HCEC 1CT (cell line): Measurements from ENCODE around the gene PEDS1.
"Not testable (repeated sequence)": the region's sequence is repeated elsewhere in the genome, so short reads cannot be mapped to it uniquely, and the experiment has no call there.

Experiments
- DNase-seq: peaks from one replicate; pipeline ENCODE4 v3.0.0-alpha.2; 2017

PEDS1 gene

DNA sequence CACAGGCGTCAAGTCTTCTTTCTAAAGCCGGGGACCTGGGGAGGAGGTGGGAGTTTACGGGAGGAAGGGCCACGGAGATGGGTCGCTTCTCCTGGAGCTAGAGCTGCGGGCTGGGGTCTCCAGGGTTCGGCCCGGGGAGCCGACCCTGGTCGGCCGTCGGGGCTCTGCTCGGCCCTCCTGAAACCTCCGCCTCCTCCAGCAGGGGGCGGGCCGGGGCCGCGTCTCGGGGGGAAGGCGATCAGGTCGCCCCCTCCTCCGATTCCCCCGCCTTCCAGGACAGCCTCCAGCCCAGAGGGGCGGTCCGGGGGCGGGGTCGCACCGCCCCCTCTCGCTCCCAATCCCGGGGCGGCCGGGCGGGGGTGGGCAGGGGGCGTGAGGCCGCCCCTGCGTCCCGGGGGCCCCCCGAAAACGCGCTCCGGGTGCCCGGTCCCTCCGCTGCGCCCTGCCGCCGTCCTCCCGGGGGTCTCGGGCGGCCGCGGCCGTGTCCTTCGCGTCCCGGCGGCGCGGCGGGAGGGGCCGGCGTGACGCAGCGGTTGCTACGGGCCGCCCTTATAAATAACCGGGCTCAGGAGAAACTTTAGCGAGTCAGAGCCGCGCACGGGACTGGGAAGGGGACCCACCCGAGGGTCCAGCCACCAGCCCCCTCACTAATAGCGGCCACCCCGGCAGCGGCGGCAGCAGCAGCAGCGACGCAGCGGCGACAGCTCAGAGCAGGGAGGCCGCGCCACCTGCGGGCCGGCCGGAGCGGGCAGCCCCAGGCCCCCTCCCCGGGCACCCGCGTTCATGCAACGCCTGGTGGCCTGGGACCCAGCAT lies 36.9 kb upstream of the PEDS1 start, which contains the start of gene CEBPB:
Gene CEBPB (plus strand): TSS at position 580 of the 814 bp plus-strand sequence. CDS start 204 bp downstream, at position 784.
- DNase-seq: peak; percentile 90

DNA sequence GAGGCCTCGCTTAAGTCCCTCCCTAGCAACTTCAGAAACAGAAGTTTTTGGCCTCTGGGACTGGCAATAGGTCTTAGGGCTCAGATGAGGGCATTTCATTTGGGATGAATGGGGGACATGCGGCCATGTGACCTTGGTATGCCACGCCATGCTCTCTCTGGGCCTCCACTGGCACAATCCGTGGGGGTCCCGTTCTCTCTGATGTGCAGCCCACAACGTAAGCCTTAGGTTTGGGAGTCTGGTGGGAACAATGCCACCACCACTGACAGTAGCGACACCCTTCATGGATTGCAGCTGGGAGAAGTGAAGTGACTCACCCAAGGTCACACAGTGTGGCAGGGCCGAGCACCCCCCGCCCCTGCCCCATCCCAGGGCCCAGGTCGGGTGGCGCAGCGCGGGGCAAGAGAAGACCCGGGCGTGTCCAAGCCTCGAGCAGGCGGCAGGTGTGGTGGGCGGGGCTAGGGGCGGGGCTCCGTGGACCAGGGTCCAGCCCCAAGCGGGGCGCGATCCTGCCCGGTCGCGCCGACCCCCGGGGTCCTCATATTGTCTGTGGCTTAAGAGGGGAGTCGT lies 36.2 kb upstream of the PEDS1 start:
- DNase-seq: no peak

DNA sequence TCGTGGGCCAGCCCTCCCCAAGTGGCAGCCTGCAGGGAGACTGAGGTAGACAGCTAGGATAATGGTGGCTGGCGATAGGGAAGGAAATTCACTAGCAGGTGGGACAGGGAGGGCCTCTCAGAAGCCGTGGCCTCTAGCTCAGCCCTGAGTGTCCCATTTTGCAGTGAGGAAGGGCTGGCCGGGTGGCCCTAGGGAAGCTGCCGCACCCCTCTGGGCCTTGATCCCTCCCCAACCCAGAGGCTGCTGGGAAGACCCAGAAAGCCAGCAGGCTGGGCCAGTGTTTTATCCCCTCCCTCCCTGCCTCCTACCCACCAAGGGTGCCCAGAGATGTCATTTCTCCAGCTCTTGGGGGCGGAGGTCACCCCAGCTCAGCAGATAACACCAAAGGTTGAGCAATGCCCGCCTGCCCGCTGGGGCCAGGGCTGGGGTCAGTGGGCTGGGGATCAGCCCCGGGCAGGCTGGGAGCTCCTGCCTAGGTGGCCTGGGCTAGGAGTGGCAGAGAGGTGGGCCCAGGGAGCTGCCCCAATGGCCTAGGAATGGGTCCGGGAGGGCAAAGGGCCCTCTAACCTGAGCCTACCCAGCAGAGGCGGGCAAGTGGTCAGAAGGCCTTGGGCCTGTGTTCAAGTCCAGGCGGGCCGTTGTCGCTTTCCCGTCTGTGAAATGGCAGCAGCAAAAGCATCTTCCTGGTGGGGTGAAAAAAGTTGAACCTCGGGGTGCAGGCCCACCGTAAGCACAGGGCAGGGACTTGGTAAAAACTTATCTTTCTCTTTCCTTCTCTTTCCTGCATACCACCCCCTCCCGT lies 35.6 kb upstream of the PEDS1 start:
- DNase-seq: no peak

DNA sequence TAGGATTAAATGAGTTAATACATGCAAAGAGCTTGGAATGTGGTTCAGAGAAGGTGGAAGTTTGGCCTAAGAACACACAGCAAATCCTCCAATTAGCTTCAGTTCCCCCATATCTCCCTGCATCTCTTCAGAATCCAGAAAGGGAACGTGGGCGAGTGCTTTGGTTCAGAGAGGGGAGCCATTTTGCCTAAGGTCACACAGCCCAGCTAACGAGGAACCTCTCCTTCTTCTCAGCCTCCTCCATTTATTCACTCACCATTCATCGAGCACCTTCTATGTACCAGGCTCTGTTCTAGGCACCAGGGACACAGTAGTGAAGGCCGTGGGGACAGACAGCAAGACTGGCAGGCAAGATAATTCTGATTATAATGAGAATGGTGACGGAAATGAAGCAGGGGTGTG lies 34.8 kb upstream of the PEDS1 start:
- no peak for DNase-seq

DNA sequence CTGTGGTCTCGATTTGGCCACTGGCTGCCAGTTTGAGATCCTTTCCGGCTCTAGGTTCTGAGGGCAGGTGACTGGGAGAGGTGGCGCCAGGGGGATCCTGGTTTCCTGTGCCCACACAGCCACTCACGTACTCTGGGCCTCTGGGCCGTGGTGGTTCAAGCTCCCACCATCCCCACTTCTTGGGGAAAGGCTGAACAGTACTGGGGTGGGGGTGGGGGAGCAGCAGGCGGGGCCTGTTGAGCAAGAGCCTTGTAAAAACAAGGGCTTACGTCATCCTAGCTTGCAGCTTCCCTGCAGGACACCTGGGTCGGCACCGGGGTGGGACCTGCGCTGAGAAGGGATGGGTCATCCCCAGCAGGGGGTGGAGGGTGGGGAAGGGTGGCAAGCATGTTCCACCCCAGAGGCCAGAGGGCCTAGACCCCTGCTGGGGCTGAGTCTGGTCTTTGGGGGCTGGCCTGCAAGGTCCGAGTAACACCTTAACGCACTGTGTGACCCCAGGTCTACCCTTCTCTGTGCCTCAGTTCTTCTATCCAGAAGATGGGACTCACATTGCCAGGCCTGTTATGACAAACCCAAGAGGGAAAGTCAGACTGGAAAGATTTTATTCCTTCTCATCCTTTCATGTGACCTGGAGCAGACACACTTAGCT lies 34.0 kb upstream of the PEDS1 start:
- DNase-seq: peak; percentile 48

DNA sequence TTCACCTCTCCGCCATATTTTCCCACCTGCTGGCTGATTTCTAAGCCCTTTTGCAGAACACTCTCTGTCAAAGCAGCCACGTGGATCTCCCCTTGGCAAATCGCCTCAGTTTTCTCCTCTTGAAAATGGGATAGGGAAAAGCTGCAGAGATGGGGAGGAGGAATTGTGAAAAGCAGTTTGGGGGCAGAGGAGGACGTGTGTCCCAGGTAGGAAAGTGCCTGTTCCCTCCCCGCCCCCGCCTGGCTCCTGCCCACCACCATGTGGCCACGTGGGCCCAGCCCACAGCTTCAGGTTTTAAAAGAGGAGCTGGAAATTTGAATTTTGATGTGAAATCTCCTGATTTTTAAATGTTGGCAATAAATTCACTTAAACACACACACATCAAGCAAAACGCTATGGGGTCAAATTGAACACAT lies 33.5 kb upstream of the PEDS1 start:
- no peak for DNase-seq

DNA sequence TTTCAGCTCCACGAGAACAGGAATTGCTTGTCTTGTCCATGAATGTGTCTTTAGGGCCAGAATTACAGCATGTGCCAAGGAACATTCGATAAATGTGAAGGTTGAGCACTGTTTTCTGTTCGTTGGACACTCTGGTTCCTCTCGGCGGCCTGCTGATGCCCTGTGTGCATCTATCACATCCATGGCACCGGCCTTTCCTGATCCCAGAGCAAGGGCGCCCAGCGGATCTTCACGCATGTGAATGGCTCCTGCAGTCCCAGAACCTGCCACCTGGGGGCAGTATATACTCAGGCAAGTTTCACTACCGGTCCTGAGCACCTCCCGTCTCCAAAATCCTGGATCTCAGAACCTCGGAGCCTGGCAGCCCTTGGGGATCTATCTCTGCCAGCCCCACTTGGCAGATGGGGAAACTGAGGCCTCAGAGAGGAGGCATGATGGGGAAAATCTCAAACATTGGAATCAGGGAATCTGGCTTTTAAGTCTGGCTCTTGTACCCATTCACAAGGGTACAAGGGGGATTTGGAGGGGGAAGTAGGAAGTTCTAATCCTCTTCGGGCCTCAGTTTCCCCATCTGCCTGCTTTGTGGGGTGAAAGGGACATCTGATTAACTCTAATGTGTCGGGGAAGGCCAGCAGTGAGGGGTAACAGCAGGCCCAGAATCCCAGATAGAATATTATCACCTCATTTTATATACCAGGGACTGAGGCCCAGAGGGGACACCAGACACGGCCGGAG lies 32.8 kb upstream of the PEDS1 start:
- DNase-seq: peak; percentile 68

DNA sequence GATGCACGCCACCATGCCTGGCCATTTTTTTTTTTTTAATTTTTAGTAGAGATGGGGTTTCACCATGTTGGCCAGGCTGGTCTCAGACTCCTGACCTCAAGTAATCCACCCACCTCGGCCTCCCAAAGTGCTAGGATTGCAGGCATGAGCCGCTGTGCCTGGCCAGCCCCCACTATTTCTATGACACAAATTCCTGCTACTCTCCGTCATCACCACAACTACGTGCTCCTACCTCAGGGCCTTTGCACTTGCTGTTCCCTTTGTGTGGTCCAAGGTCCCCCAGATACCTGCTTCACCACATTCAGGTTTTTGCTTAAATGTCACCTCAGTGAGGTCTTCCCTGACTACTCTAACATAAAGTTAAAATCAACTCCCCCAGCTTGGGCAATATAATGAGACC lies 31.9 kb upstream of the PEDS1 start:
- no peak for DNase-seq

DNA sequence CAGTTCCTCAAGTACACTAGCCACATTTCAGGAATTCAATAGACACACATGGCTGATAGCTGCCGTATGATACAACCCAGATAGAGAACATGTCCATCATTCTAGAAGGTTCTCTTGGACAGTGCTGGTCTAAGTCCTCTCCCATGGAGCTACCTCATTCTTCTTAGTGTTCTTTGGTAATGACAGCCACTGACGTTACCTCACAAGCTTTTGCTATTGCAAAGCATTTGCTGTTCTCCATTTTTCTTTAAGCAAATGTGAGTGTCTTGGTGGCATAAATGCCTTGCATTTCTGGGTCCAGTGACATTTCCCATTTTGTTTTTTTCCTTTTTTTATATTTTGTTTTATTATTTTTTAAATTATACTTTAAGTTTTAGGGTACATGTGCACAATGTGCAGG lies 28.8 kb upstream of the PEDS1 start:
- no peak for DNase-seq

DNA sequence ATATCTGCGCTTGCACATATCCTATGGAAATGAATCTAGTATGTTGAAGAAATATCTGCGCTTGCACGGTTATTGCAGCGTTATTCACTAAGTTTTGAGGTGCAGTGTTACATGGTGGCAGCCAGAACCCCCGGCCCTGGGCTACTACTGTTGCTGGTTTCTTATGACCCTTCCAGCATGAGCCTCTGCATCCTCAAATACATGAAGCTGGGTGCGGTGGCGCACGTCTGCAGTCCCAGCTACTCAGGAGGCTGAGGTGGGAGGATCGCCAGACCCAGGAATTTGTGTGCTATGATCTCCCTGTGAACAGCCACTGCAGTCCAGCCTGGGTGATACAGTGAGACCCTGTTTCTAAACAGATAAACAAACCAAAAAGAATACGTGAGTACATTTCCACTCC lies 27.8 kb upstream of the PEDS1 start:
- no peak for DNase-seq

DNA sequence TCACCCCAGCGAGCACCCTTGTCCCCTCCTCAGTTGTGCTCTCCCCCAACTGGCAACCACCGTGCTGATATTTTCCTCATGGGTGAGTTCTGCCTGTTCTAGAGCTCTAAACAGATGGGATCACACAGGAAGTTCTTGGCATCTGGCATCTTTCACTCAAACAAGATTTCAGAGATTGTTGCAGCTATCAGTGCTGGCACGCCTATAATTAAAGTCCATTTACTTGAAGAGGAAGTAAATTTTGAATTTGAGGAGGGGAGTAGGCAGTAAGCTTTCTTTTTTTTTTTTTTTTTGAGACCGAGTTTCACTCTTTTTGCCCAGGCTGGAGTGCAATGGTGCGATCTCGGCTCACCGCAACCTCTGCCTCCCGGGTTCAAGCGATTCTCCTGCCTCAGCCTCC lies 25.1 kb upstream of the PEDS1 start:
- DNase-seq: not testable (repeated sequence)

DNA sequence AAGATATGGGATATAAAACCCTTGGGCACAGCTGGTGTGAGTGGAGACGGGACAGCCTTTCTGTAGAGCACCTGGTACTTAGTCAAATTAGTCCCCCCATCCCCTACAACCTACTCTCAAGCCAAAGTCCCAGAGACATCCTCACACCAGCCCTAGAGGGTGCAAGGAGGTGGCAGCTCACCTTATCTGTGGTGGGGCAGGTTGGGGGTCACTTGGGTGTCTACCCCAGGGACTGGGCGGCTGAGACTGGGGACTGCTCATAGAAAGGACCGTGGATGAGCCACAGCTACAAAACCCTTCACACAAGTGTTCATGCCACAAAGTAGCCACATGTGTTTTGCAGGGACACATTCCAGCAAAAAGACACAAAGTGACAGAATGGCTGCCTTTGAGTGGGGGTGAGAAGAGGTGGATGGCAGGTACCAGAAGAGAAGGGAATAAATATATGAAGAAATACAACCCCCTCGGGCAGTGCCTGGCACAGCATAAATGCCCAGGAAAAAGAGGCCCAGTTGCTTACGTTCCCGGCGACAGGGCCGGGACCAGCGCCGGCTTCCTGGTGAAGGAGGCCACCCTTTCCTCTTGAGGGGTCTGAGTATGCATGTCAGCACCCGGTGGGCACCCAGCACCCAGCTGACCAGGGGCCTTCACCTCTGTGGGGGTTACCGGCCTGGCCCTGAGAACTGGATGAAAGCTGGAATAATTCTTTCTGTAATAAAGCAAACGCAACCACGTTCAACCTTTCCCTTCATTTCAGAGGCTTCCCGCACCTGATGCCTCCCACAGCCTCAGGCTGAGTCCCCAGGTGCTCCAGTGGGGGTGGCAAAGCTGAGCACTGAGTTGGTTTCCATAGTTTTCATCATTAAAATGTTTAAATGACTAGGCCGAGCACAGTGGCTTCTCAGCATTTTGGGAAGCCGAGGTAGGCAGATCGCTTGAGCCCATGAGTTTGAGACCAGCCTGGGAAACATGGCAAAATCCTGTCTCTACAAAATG lies 22.7 kb upstream of the PEDS1 start:
- DNase-seq: no peak

DNA sequence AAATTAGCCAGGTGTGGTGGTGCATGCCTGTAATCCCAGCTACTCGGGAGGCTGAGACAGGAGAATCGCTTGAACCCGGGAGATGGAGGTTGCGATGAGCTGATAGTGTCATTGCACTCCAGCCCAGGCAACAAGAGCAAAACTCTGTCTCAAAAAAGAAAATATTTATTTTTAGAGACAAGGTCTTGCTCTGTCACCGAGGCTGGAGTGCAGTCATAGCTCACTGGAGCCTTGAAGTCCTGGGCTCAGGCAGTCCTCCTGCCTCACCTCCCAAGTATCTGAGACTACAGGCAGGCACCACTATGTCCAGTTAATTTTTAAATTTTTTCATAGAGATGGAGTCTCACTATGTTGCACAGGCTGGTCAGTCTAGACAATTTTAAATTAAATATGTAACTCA lies 20.9 kb upstream of the PEDS1 start:
- DNase-seq: no peak

DNA sequence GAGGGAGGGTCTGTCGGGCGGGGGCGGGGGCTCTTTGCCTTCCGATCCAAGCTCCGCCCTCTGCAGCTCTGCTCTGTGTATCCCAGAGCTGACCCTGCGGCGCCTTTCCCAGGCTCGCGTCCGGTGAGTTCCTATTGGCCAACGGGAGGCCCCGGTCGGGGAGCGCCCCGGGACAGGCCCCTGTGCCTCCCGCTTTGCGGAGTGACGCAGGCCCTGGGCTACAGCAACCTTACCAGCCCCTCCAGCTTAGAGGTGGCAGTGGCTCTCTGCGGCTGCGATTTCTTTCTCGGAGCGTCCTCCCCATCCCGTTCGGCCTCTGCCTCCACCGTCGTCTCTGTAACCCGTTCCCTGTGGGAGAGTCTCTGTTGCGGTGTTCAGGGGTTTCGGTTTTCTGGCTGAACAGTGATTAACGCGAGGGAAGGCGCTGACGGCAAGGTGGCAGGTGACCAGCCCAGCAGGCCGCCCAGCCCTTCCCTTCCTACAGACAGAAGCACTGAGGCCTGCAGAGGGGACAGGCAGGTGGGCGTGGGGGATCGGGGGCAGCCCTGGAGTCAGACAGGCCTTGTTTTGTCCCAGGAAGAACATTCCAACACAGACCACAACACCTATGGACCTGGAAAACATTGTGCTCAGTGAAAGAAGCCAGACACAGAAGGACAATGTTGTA lies 19.0 kb upstream of the PEDS1 start:
- peak; percentile 79 for DNase-seq

DNA sequence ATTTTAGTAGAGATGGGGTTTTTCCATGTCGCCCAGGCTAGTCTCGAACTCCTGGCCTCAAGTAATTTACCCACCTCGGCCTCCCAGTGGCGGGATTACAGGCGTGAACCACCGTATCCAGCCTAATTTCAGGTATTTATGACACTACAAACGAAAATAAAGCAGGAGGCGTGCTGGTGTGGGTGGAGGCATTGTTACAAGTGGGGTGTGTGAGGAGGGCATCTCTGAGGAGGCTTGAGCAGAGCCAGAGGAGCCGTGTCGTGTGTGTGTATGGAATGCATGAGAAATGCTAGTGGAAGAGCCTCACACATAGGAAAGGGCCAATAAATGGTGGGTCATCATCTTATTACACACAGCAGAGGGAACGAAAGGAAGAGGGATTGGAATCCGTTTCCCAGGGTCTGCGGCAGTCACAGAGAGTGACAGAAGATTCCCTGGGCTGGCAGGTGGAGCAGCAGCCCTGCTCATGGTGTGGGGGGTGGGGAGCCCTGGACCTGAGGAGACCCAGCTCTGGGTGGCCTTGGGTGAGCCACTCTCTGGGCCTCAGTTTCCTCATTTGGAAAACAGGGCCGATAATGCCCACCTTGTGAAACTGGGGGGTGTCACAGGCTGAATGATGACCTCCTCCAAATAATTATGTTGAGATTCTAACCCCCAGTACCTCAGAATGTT lies 17.2 kb upstream of the PEDS1 start:
- DNase-seq: no peak

DNA sequence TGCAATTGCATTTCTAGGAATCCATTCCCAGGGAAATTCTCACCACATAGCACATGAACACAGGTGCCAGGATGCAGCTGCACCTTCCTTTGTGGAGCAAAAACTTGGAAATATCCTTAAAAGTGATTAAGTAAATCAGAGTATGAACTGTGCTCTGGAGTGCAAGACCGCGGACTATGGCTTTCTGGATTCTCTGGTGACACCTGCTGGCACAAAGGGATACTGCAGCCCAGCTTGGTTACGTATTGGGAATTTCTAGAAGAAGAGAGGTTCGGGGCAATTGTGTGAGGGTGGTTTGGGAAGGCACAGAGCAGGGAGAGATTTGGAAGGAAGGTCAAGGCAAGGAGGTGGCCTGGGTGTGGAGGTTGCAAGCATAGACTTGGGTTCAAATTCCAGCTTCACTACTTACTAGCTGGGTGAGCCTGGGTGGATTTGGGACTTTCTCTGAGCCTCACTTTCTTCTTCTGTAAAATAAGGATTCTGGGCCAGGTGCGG lies 15.9 kb upstream of the PEDS1 start:
- DNase-seq: peak; percentile 68

DNA sequence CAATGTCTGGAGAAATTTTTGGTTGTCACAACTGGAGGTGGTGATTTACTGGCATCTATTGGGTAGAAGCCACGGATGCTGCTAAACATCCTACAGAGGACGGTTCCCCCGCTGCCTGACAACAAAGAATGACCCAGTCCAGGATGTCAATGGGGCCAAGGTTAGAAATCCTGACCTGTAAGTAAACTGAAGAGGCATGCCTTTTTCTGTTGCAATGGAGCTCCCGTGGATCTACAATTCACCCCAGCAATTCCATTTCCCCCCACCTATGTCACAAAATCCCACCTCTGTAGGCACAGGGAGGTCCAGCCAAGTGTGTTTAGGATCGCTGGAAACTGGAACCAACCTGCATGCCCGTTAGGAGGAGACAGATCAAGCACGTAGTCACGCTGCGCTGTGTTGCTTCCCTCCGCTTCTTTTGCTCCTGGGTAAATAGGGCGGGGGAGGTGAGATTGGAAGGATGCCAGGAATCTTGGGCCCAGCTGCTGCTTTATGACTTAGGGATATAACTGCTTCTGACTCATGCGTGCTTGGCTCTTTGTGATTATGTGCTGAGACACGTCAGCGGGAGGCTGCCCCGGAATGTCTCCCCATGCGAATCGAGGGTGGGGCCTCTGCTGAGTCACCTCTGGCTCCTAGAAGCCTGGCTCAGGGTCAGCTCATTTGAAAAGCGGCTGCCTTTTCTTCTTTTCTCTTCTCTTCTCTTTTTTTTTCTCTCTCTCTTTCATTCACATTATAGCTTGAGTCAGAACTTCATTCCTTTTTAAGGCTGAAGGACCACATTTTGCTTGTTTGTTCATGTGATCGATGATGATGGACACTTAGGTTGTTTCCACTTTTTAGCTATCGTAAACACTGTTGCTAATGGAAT lies 12.4 kb upstream of the PEDS1 start:
- peak; percentile 100 for DNase-seq

DNA sequence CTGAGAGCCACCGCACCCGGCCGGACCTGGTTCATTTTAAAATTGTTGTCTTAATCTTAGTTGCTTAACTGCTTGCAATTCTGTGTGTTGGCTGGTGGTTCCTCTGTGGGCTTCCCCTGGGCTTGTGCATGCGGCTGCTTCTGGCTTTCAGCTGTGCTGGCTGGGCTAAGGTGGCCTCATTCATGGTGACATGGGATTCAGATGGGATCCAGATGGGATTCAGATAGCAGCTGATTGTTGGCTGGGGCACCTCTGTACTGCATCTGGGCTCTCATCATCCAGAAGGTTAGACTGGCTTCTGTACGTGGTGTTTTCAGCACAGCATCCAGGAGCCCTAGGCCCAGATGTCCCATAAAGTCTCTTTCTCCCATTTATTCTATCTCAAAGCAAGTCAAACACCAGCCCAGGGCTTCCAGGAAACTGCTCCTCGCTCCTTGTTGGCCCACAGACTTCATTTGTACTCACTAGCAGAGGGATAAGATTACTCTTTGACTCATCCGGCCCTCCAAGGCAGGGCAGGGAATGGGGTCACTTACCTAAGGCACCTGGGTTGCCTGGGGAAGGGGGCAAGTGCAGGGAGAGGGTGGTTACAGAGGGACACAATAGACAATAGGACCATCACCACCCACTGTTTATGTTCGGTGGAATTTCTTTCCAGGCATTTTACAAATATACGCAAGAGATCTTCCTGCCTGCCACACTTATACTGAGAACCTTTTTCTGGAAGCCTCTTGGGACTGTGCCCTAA lies 10.2 kb upstream of the PEDS1 start:
- DNase-seq: peak; percentile 35
